GM12801 (cell line): ENCODE measurements around the gene FAM219B.

Experiments
- CTCF ChIP-seq: IDR thresholded peaks from one replicate; pipeline ENCODE4 v1.5.1; 2011; ENCODE audit warnings: control low read depth; ENCODE audit not compliant: insufficient read length; ENCODE audit errors: extremely low read depth

FAM219B gene

GRCh38 chr15:74873756-74874424, 32.8 kb downstream of the FAM219B start:
- TF ChIP-seq CTCF: no peak

DNA sequence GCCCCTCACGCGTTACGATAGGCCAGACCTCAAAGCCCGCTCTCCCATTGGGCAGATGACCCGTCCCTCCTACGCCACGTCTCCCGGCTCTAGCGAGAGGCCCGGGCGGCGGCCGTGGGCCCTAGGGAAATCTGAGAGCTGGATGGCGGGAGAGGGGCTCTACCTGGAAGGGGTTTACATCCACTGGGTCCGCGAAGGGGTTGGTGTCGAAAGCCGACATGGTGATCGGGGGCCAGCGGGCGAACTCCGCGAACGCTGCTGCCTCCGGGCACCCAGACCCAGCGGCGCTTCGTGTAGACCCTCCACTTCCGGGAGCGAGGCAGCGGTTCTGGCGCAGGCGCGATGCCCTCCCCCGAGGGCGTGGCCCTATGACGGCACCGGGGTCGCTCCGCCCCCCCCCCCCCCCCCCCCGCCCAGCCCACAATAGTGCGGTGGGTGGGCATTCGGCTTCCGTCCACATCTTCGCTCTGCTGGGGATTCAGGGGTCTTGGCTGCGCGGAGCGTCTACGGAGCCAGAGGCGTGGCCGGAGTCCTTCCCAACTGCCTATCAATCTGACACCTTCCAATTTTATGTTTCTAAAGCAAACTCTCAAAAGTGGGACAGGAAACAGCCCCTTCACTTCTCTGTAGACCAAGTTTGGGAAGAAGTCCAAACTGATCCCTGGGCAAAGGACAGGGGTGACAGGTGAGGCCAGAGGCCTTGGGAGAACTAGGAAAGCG, 33.5 kb downstream of the FAM219B start, which contains the start of gene SCAMP2:
TSS of gene SCAMP2 (minus strand) at position 330 of the 720 bp plus-strand sequence. CDS start at position 220, 110 bp downstream.
- TF ChIP-seq CTCF: no peak

DNA sequence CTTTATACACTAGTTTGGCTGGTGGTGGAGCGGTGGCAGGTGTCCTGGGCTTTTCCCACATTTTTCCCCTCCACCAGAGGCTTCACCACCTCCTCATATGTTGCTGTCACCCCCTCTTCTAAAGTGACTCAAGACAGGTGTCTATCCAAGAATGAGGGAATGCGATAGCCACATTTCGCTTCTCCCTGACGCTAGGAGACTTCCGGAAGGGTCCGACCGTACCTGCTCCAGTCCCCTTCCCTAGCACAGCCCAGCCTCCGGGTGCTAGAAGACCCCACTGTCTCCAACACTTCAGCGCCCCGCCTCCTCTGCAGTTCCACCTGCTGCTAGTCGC, 34.0 kb downstream of the FAM219B start:
- no peak for TF ChIP-seq CTCF

GRCh38 chr15:74870436-74871215, 36.0 kb downstream of the FAM219B start:
- TF ChIP-seq CTCF: no peak

DNA sequence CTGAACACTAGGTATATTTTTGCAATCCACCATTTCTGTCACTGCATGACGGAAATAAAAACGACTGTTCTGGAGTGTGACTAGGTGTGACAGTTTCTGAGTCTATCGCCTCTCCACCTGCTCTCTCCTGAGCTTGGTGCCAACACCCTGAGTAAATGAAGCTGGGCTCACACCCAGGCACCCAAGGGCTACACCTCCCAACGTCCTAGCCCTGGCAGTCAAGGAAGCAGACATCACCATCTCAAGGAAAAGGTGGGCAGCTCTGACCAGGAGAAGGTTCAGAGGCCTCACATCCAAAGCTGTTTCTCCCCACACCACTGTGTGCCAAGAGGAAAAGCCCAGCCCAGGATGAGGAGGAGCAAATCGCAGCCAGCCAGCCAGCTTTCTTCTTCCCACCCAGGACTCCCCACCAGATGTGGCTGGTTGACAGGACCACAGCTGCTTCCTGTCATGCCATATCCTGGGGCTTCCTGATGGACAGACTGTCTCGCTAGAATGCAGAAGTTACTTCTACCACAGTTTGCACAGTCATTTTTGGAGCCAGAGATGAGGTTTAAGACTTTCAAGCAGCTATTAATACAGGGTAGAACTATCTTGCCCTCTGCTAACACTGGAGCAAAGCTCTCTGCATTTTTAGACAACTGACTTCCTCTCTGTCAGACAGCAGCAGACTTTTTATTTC, 36.8 kb downstream of the FAM219B start:
- TF ChIP-seq CTCF: no peak

DNA sequence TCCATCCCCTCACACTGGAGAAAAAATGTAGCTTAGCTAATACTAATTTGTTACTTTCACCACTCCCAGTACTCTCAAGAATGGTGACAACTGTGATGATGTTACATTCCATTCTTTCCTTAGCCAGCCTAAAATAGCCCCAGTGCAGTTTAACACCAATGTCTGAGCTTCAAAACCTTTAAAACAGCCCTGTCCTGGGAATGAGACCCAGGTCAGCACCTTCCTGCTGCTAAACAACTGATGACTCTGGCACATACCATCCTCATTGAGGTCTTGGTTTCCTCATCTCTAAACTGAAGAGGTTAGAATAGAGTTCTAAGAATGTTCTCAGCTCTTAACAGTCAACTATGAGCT, 37.3 kb downstream of the FAM219B start:
- TF ChIP-seq CTCF: no peak

GRCh38 chr15:74868059-74868458, 38.6 kb downstream of the FAM219B start:
- TF ChIP-seq CTCF: no peak
